Activated CD4-positive, alpha-beta T cell treated with anti-CD3 and anti-CD28 coated beads, Interleukin-2, amount 10 ng/mL, durations not matched to agents 7 days and 5 days (primary cell): ENCODE results near the gene SMIM35. TPM values are rescaled to one million over a fixed set of nuclear protein-coding genes. Genes with fewer than 3 reads are reported as not detected.

Source experiments
- CTCF ChIA-PET: fragments of 350-600 bp; sonication (Branson Sonifier 250); formaldehyde crosslinking; loops from one replicate; lab custom pipeline; 2021; ENCODE audit warnings: antibody characterized with exemption; lab: Charles Lee
- POLR2A ChIA-PET: fragments of 350-600 bp; sonication (Branson Sonifier 250); formaldehyde crosslinking; loops from one replicate; lab custom pipeline; 2021; ENCODE audit warnings: antibody characterized with exemption; lab: Charles Lee
- DNase-seq: peaks from one replicate; pipeline ENCODE4 v3.0.0-alpha.2; 2020
- H3K27ac Mint-ChIP-seq: one replicate; pipeline ENCODE4 v1.8.0; 2021; ENCODE audit warnings: mild to moderate bottlenecking, moderate library complexity, mixed read lengths
- H3K27me3 Mint-ChIP-seq: one replicate; pipeline ENCODE4 v1.8.0; 2021; ENCODE audit warnings: mixed read lengths
- H3K36me3 Mint-ChIP-seq: one replicate; pipeline ENCODE4 v1.8.0; 2021; ENCODE audit warnings: low read depth, mixed read lengths
- H3K4me1 Mint-ChIP-seq: one replicate; pipeline ENCODE4 v1.8.0; 2021; ENCODE audit warnings: mixed read lengths
- H3K4me3 Mint-ChIP-seq: one replicate; pipeline ENCODE4 v1.8.0; 2021; ENCODE audit warnings: mild to moderate bottlenecking, moderate library complexity, mixed read lengths
- H3K9me3 Mint-ChIP-seq: one replicate; pipeline ENCODE4 v1.8.0; 2021; ENCODE audit warnings: mixed read lengths
- total RNA-seq, 2 experiments: library from RNA; stranded (reverse); gene quantifications; one replicate each; pipeline ENCODE4 v1.2.3, GENCODE V29; 2021

The SMIM35 gene
- total RNA-seq = under 1 TPM; 0.27 TPM

- POLR2A ChIA-PET = no interaction called here
- CTCF ChIA-PET = interaction anchor here (1.2 to 2.0 kb wide), 5 partner anchors 9 to 44 kb away, joined by 3 to 5 read pairs (median 4); partner anchors contain the start of gene TMPRSS4
- no peaks in the 10 kb centered on the region for H3K4me1 Mint-ChIP-seq
These were observed at the start of gene SMIM35 for GRCh38 chr11:118086913-118087768. Gene SMIM35 (minus strand): TSS chr11:118086963. CDS start chr11:118086757, 206 bp downstream.

GRCh38 chr11:118136341-118136740 lies 49.6 kb upstream of the SMIM35 start:
- H3K36me3 Mint-ChIP-seq = no peaks in the 10 kb centered on the region
- ChIA-PET POLR2A (no interaction called here), CTCF (interaction anchor here (0.6 to 1.4 kb wide), 3 partner anchors 12 to 483 kb away, joined by 3 read pairs; no protein-coding TSS in a partner anchor)
- no peaks in the 10 kb centered on the region for H3K9me3 Mint-ChIP-seq
- no peak overlapping the region for H3K27ac Mint-ChIP-seq
- no peak overlapping the region for H3K4me3 Mint-ChIP-seq
- H3K27me3 Mint-ChIP-seq = peaks cover 24% of the 10 kb centered on the region
- DNase-seq = no peak
- no peaks in the 10 kb centered on the region for H3K4me1 Mint-ChIP-seq

More at GRCh38 chr11:118086913-118087768, at the start of gene SMIM35:
- Mint-ChIP-seq H3K4me3 (no peak within 1 kb of the TSS), H3K9me3 (peaks cover 24% of the 10 kb centered on the region), H3K36me3 (peaks cover 4% of the 10 kb centered on the region), H3K27me3 (peaks cover 4% of the 10 kb centered on the region), H3K27ac (no peak within 1 kb of the TSS)
- no peak for DNase-seq

GRCh38 chr11:118135796-118136165 lies 49.0 kb upstream of the SMIM35 start:
- ChIA-PET POLR2A (no interaction called here), CTCF (interaction anchor here (0.6 to 1.4 kb wide), 2 partner anchors 11 to 484 kb away, joined by 3 read pairs; no protein-coding TSS in a partner anchor)
- Mint-ChIP-seq H3K9me3 (no peaks in the 10 kb centered on the region), H3K36me3 (no peaks in the 10 kb centered on the region), H3K27me3 (peaks cover 23% of the 10 kb centered on the region), H3K4me1 (no peaks in the 10 kb centered on the region), H3K27ac (no peak overlapping the region), H3K4me3 (no peak overlapping the region)
- no peak for DNase-seq

- H3K27me3 Mint-ChIP-seq = peaks cover 18% of the 10 kb centered on the region
- H3K27ac Mint-ChIP-seq = no peak overlapping the region
- H3K4me3 Mint-ChIP-seq = no peak overlapping the region
- H3K9me3 Mint-ChIP-seq = no peaks in the 10 kb centered on the region
- H3K36me3 Mint-ChIP-seq = no peaks in the 10 kb centered on the region
- DNase-seq = no peak
- POLR2A ChIA-PET = no interaction called here
- CTCF ChIA-PET = interaction anchor here (0.9 to 1.8 kb wide), 2 partner anchors 9 to 46 kb away, joined by 3 to 9 read pairs; no protein-coding TSS in a partner anchor
- H3K4me1 Mint-ChIP-seq = no peaks in the 10 kb centered on the region
These were observed 48.5 kb upstream of the SMIM35 start for GRCh38 chr11:118135051-118135795.

- no peaks in the 10 kb centered on the region for H3K4me1 Mint-ChIP-seq
- no peaks in the 10 kb centered on the region for H3K36me3 Mint-ChIP-seq
- H3K27me3 Mint-ChIP-seq = peaks cover 17% of the 10 kb centered on the region
- ChIA-PET POLR2A (no interaction called here), CTCF (interaction anchor here (0.9 to 1.8 kb wide), 3 partner anchors 10 to 25 kb away, joined by 3 to 9 read pairs (median 4); no protein-coding TSS in a partner anchor)
- H3K27ac Mint-ChIP-seq = no peak overlapping the region
- no peak overlapping the region for H3K4me3 Mint-ChIP-seq
- DNase-seq = no peak
- no peaks in the 10 kb centered on the region for H3K9me3 Mint-ChIP-seq
These were observed 47.1 kb upstream of the SMIM35 start for GRCh38 chr11:118133816-118134215.

GRCh38 chr11:118132385-118133151 lies 45.8 kb upstream of the SMIM35 start:
- Mint-ChIP-seq H3K27ac (no peak overlapping the region), H3K9me3 (no peaks in the 10 kb centered on the region), H3K27me3 (peaks cover 10% of the 10 kb centered on the region), H3K4me1 (no peaks in the 10 kb centered on the region), H3K4me3 (no peak overlapping the region), H3K36me3 (no peaks in the 10 kb centered on the region)
- DNase-seq = no peak
- POLR2A ChIA-PET = no interaction called here
- CTCF ChIA-PET = interaction anchor here (1.4 to 3.0 kb wide), 2 partner anchors 11 to 39 kb away, joined by 4 to 13 read pairs; no protein-coding TSS in a partner anchor

GRCh38 chr11:118129471-118130172 lies 42.9 kb upstream of the SMIM35 start:
- no peaks in the 10 kb centered on the region for H3K4me1 Mint-ChIP-seq
- ChIA-PET CTCF (interaction anchor here (1.0 to 1.9 kb wide), 2 partner anchors 10 to 42 kb away, joined by 3 to 10 read pairs; no protein-coding TSS in a partner anchor), POLR2A (no interaction called here)
- peaks cover 9% of the 10 kb centered on the region for H3K27me3 Mint-ChIP-seq
- no peak overlapping the region for H3K27ac Mint-ChIP-seq
- no peaks in the 10 kb centered on the region for H3K36me3 Mint-ChIP-seq
- H3K4me3 Mint-ChIP-seq = no peak overlapping the region
- DNase-seq = no peak
- no peaks in the 10 kb centered on the region for H3K9me3 Mint-ChIP-seq

- H3K36me3 Mint-ChIP-seq = no peaks in the 10 kb centered on the region
- CTCF ChIA-PET = interaction anchor here (0.6 to 1.9 kb wide), 3 partner anchors 10 to 263 kb away, joined by 3 to 10 read pairs (median 4); no protein-coding TSS in a partner anchor
- H3K27me3 Mint-ChIP-seq = peaks cover 9% of the 10 kb centered on the region
- H3K27ac Mint-ChIP-seq = no peak overlapping the region
- no peaks in the 10 kb centered on the region for H3K9me3 Mint-ChIP-seq
- H3K4me1 Mint-ChIP-seq = no peaks in the 10 kb centered on the region
- H3K4me3 Mint-ChIP-seq = no peak overlapping the region
- POLR2A ChIA-PET = no interaction called here
- DNase-seq = no peak
These were observed 42.1 kb upstream of the SMIM35 start for GRCh38 chr11:118128721-118129470.

- CTCF ChIA-PET = interaction anchor here (0.6 kb wide), 1 partner anchor 262 kb away, joined by 4 read pairs; no protein-coding TSS in a partner anchor
These were observed 41.5 kb upstream of the SMIM35 start for GRCh38 chr11:118128310-118128709.

GRCh38 chr11:118126082-118126838 lies 39.5 kb upstream of the SMIM35 start:
- POLR2A ChIA-PET = no interaction called here
- no peak for DNase-seq
- Mint-ChIP-seq H3K36me3 (no peaks in the 10 kb centered on the region), H3K27ac (no peak overlapping the region), H3K27me3 (peaks cover 13% of the 10 kb centered on the region), H3K4me3 (no peak overlapping the region), H3K9me3 (no peaks in the 10 kb centered on the region), H3K4me1 (no peaks in the 10 kb centered on the region)
- CTCF ChIA-PET = interaction anchor here (0.6 to 1.3 kb wide), 2 partner anchors 11 to 469 kb away, joined by 3 read pairs; no protein-coding TSS in a partner anchor

More at GRCh38 chr11:118128310-118128709, 41.5 kb upstream of the SMIM35 start:
- H3K9me3 Mint-ChIP-seq = no peaks in the 10 kb centered on the region
- no peaks in the 10 kb centered on the region for H3K4me1 Mint-ChIP-seq
- peaks cover 9% of the 10 kb centered on the region for H3K27me3 Mint-ChIP-seq
- POLR2A ChIA-PET = no interaction called here
- H3K27ac Mint-ChIP-seq = no peak overlapping the region
- no peak overlapping the region for H3K4me3 Mint-ChIP-seq
- H3K36me3 Mint-ChIP-seq = no peaks in the 10 kb centered on the region
- no peak for DNase-seq
